SHP77 (cell line): ENCODE results near the gene SPSB1.
A peak's percentile ranks its signal among the peaks of the same experiment; 100 is the strongest.

Source experiments
- DNase-seq, 2 experiments: peaks; one replicate each; lab custom pipeline; 2025; lab: John Stamatoyannopoulos, UW

Gene SPSB1

DNA sequence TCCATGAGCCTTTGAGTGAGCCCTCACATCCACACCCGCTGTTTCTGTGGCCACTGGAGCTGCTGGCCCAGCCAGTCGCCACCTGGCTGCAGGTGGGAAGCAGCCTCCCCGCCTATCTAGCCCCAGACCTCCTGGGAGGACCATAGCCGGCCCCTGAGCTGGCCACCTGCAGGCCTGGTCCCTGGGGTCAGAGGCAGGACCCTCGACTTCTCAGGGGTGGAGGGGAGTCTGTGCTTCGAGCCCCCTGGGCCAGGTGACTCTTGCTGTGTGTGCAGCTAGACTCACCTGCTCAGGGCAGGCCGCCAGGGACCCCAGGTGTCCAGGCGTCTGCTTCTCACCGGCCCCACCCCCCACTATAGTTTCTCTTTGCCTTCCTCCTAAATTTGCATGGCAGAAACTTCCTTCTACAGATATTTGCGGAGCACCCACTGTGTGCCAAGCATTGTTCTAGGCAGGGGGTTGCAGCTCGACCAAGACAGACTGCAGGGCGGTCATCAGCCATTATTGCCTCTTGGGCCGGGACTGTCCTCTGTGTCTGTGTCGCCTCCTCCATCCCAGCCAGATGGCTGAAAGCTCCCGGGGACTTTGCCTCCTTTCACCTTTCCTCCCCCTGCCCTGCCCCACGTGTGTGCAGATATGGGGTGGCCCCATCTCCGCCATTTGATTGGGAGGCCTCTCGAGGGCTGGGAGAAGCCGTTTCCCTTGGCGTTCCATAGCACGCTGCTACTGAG lies 27.3 kb downstream of the SPSB1 start:
- no peak for DNase-seq

DNA sequence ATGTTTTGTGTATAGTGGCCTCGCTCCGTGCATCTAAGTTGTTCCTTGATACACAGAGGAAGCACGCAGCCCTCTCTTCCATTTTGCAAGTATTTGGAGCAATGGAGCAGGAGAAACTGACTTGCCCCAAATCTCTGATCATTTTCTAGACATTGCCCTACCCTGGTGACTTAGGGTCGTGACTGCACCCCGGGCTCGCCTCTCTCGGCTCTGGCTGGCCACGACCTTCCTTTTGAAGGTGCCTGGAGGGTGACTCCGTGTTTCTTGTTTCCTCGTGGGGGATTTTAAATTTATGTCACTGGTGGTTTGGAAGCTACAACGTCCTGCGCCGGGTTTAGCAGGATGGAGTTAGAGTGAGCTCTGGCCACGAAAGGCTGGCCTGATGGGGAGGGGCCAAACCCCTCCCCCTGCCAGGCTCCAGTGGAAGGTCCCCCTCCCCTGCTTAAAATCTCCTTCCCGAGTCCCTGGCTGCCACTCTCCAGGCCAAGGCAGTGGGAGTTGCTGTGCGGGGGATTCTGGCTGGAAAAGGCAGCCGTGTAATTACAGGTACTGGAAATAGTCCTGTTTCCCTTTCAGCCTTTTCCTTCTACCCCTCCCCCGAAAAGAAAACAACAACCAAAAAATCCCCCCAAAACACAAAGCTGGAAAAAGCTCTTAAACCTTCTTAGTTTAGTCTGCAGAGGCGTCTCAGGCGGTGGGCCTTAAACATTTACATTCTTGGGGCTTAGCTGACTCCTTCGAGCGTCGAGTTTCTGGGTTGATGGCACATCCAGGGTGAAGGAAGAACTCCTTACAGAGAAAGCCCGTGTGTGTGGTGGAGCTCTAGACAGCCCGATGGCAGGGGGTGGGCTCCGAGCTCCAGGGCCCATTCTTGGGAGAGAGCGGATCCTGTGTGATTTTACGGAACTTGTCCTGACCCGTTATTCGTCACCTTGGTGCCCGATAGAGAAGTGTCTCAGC lies 28.1 kb downstream of the SPSB1 start:
- no peak for DNase-seq

DNA sequence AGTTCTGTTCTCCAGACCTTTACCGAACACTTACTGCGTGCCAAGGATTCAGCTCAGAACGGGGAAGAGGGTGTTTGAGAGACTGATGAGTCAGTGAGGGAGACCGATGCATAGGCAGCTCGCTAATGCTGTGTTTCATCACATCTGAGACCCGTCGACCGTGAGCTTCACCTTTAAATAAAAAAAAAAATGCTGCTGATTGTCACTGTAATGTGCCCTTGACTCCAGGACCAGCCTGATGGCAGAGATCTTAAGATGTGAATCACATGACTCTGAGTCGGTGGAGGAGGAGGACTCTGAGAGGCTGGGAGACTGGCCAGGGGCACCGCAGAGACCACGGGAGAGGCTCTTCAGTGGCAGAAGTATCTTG lies 28.8 kb downstream of the SPSB1 start:
- no peak for DNase-seq

DNA sequence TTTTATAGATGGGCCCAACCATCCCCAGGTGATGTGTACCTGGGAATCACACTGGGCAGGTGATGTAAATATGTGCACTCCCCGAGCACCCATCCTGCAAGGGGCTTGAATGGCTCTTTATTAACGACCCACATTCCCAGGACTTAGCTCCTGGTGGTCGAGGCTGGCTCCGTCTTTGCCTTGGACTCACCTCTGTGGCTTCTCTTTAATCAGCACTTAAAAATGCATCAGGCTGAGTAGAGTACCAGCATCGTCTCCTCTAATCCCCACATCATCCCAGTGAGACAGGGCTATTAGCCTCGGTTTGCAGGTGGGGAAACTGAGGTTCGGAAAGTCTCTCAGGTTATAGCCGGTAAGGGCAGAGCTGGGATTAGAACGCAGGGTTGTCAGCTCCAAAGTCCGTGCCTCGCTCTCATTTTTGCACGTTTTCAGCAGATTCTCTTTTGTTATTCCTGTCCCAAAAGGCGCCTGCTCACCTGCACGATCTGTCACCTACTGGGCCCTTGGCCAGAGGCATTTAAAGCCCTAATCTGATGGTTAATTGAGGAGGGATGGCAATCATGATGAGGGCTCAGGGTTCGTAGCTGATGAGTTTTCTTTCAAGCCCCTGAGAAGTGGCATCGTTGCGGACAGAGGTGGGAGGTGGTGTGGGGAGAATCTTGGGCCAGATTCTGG lies 29.4 kb downstream of the SPSB1 start:
- DNase-seq: no peak

DNA sequence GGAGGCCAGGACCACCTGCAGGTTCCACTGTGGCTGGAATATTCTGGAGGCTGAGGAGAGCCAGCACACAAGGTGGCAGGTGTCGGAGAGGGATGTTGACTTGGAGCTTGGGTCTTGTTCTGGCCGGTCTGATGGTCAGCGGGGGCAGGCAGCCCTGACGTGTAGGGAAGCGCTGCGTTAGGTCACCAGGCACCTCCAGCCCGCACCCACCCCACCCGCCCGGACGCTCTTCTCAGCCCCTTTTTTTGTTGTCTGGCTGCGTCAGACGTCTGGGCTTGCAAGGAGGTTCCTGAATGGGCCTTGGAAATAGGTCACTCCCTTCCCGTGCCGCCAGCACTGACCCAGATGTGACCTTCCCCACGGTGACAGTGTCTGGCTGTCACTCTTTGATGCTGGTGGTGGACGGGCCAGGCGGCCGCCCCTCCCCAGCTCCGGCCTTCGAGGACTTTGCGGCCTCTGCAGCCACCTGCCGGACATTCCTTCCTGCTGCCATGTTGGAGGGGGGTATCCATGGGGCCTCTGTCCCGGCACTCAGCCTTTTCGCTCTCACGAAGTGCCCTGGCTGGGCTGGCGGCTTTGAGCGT lies 30.1 kb downstream of the SPSB1 start:
- no peak for DNase-seq

DNA sequence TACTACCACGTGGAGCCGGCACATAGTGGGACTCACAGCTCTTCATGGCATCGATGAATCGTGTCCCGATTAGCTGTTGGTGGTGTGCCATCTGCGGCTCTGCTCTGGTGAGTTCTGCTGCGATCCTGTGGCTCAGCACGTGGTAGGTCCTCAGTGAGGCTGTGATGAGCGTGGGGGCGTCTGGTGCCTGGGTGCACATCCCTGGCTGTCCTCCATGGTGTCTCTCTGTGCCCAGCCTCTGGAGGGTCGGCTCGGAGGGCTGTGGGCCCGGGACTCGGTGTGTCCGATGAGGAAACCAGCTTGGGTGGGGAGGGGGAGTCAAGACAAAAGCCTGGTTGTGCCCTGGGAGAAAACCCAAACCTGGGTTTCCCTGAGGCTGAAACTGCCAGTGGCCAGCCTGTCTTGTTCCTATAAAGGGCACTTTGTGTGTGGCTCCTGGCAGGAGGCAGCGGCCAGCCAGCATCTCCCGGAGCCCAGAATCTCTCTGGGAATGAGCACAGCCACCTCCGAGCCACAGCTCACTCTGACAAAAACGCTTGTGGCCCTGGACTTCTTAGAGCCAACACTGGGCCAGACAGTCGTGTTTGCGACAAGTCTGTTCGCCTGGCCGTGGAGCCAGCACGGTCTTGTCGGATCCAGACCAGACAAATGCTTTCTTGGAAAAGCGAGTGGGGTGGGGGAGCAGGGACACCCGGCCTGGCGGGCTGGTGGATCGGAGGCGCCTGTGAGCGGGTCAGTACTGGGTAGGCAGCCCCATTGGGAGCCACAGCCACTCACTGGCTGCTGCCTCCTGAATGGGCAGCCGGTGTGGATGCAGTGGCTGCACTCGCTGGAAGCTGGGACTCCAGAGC lies 31.8 kb downstream of the SPSB1 start:
- no peak for DNase-seq

DNA sequence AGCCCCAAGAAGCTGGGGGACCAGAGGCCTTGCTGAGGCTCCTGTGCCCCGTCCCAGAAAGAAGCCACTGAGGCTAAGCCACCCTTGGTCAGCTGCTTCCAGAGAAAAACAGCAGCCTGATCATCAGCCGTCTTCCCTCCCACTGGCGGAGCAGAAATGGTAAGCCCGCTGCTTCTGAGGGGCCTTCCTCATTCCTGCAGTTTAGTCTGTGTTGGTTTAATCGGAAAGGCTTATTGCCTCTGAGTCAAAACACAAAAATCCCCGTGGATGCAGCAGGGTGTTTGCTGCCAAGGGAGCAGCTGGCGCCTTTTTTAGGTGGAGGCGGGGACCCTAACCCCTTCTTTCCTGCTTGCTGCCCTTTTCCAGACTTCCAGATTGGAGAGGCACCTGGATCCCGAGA lies 33.9 kb downstream of the SPSB1 start:
- no peak for DNase-seq

DNA sequence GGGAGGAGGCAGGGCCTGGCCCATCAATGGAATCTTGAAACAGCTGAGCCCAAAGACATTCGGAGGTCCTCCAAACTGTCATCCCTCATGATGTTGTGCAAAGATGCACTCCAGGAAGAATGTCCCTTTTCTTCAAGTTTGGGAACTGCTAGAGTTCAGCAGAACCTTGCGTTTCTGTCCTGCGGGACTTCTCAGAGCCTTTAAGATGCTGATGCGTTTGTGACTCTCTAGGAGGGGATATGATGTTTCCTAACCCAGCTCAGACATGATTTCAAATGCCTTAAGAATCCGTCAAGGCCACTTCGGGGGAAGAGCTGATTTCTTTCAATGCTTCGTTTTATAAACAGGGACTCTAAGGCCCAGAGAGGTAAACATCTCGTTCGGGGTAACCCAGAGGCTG lies 35.5 kb downstream of the SPSB1 start:
- no peak for DNase-seq

DNA sequence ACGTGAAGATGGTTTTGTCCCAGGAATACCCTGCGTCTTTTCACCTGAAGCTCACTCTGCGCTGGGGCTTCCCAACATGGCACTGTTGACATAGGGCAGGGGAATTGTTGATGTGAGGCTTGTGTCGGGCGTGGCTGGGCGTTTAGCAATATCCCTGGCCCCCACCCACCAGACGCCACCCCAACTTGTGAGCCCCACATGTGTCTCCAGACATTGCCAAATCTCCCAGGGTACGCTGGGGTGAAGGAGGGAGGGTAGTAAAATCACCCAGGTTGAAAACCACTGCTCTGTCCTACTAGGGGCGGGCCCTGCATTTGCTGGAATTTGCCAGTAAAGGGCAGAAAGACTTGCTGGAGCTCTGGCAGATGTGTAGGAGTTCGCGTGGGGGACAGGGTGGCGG lies 36.0 kb downstream of the SPSB1 start:
- DNase-seq: no peak

DNA sequence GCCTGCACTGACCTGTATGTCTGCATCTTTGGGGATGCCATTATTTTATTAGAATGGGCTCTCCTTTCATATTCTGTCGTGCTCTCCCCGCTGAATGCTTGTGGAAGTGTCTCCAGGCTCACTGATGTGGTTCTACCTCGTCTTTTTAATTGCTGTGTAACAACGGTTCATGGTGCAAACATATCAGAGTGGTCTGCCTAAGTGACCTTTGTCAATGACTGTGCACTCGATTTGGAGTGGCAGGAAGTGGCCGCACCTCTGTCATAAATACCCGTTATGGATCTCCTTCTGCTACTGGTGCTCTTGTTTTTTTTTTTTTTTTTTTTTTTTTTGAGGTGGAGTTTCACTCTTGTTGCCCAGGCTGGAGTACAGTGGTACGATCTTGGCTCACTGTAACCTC lies 38.3 kb downstream of the SPSB1 start:
- DNase-seq: peak in 1 of 2 experiments; percentile 43

DNA sequence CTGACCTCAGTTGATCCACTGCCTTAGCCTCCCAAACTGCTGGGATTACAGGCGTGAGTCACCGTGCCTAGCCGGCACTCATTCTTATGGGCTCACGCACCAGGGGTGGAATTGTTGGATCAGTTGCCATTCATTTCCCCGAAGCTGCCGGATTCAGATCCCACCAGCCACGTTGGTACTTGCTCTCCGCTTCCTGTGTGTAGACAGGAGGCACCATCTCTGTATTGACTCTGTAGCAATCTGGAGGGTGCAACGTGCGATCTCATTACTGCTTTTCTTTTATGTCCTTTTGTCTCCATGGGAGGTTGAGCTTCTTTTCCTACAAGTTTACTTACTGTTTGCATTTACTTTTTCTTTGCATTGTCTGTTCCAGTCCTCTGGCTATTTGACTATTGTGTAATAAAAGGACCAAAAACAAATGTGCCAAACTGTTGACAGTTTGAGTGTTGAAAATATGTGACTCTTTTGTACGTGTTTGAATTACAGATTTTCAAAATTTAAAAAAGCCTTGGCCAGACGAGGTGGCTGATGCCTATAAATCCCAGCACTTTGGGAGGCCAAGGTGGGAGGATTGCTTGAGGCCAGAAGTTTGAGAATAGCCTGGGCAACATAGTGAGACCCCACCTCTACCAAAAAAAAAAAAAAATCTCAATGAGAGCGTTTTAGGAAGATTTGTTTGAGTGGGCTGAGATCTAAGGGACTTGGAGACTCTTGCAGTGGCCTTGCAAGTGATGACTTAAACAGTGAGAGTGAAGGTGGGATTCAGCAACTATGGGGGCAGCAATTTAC lies 39.1 kb downstream of the SPSB1 start:
- DNase-seq: peak in 1 of 2 experiments; percentile 18

DNA sequence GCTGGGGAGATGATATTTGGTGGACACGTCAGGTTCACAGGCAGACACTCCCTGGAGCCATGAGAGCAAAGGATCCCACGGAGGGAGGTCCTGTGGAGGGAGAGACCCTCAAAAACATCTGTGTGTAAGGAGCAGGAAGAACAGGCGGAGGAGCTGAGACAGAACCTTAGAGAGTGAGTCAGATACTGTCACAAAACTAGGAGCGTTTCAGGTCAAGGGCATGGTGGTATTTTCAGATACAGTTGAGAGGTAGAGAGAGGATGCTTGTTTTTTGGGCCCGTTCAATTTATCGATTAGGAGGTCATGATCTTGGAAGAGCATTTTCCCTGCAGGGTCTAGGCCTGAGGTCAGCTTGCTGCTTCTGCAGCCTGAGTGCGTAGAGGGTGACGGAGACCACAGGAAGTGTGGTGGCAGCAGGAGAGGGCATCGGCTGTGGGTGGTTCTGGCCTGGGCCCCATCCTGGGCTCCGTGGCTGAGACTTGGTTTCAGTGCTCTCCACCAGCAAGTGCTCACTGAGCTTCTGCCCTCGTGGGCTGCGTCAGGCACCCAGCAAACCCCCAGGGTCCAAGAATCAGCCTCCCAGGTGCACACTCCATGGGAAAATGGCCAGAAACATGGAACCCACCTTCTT lies 39.9 kb downstream of the SPSB1 start:
- DNase-seq: no peak

DNA sequence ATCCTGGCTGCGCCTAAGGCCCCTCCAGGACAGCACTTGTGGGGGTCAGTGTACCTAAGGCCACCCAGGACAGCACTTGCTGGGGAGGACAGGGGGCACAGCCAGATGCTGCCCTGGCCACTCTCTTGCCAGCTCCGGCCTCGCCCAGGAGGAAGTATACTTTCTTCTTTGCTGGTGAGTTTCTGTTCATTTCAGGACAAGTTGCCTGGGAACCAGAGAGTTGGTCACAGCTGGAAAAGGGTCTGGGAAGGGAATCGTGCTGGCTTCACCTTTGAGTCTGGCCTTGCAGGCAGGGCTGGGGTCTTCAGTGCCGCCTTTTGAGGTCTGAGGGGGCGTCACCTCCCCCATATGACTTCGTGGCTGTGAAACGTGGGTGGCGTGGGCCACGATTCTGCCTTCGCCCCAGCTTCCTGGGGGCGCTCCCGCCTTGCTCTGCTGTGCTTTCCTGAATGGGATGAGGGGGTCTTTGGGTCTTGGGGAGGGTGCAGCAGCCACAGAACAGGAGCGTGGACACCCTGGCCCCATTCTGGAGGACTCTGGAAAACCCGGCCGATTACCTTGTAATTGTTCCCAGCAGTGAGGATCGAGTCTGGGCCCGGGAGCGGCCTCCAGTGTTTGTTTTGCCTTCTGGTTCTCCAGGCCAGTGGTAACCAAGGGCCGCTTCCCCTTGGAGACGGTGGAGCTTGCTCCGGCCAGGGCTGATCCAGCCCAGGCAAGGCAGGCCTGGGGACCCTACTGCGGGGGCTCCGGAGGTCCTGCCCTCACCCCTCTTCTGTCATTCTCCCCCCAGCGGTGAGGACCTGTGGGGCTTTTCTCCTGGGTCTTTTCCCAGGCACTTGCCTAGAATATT lies 45.9 kb downstream of the SPSB1 start:
- DNase-seq: no peak

DNA sequence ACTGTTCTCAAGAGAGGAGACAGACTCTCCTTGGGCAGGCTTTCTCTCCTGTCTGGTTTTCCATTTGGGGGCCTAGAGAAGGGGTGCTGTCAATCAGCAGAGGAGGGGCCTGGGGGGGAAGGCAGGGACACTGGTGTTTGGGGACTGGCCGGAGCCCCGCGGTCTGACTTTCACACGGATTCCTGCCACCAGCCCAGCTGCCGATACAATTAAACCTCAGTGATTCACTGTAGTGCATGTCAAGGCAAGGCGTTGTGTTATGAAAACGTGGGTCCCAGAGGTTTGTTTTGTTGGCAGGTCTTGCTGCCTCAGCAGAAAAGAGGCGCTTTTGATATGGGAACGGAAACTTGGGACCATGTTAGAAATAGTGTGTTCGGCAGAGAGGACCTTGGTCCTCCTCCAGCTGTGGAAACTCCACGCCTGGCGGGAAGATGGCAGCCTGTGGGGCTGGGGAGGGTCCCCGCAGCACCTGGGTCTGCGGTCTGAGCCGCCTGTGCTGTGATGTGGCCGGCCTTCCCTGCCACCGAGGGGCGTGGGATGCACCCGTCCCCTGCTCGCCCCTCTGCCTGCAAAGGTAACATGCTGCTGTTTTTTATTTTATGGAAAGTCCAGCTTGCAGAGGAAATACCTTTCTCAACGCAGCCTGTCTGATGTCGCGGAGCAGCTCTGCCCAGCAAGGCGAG lies 47.6 kb downstream of the SPSB1 start:
- no peak for DNase-seq

DNA sequence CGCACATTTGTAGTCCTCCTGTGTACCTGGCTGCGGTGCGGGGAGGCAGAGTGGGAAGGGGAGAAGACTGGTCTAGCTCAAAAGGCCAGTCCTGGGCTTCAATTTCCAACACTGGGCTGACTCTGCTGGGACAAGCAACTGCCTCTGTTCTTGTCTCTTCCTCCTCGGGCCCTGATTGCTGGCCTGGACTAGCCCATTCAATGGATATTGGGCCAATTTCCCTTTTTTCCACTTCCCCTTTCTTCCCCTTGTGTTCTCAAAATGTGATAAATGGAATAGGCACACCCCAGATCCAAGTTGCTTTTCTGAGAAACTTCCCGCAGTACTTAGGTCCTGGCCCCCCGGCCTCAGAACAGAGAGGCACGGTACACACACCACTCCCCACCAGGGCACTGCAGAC lies 48.2 kb downstream of the SPSB1 start:
- no peak for DNase-seq

DNA sequence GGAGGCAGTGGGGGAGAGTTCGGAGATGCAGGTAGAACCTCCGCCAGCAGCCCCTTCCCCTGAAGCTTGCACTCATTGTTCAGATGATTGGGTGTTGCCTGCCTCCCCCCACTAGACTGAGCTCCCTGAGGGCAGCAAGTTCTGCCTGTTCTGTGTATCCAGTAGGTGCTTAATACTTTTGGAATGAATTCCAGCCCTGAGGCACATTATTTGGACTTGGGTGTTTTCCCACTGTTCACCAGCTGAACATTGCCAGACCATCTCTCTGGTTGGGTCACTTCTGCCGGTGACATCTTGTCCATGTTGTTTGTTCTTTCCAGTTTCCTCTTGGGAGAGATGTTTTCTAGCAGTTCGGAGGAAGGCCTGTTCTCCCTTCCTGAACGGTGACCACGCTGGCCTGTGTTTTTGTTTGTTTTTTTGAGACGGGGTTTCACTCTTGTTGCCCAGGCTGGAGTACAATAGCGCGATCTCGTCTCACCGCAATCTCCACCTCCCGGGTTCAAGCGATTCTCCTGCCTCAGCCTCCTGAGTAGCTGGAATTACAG lies 48.7 kb downstream of the SPSB1 start:
- DNase-seq: no peak

DNA sequence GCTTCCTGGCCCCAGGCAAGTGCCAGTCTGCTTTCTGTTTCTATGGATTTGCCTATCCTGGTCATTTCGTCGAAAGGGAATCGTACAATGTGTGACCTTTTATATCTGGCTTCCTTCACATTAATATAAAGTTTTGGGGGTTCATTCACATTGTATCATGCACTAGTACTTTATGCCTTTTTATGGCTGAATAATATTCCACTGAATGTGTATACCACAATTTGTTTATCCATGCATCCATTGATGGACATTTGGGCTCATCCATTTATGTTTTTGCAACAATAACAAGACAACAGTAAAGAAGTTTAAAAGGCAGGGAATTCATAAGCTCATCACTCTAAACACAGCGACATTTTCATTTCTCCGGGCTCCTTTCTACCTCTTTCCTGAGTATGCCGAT lies 50.6 kb downstream of the SPSB1 start:
- DNase-seq: no peak
